VCaP (cell line): ENCODE data around the gene SOAT2.

Source experiments
- H3K27ac ChIP-seq: fragments of 450-650 bp; 2 replicates; pipeline ENCODE4 v1.5.1; 2017
- CTCF ChIP-seq: fragments of 450-650 bp; conservative IDR thresholded peaks from 2 replicates; pipeline ENCODE4 v1.5.1; 2017; ENCODE audit warnings: mild to moderate bottlenecking, moderate library complexity

The SOAT2 gene

GRCh38 chr12:53067993-53068770, 35.1 kb upstream of the SOAT2 start:
- H3K27ac ChIP-seq = no peak overlapping the region
- TF ChIP-seq CTCF = no peak

- no peak for TF ChIP-seq CTCF
- H3K27ac ChIP-seq = no peak overlapping the region
Measured at GRCh38 chr12:53068811-53069585, 34.3 kb upstream of the SOAT2 start.

GRCh38 chr12:53069621-53070410, 33.5 kb upstream of the SOAT2 start:
- H3K27ac ChIP-seq = no peak overlapping the region
- TF ChIP-seq CTCF = no peak

- no peak overlapping the region for H3K27ac ChIP-seq
- no peak for TF ChIP-seq CTCF
Measured at GRCh38 chr12:53070877-53071492, 32.3 kb upstream of the SOAT2 start.

- H3K27ac ChIP-seq = no peak overlapping the region
- no peak for TF ChIP-seq CTCF
Measured at GRCh38 chr12:53071591-53072551, 31.4 kb upstream of the SOAT2 start.

GRCh38 chr12:53073881-53074280, 29.4 kb upstream of the SOAT2 start:
- no peak for TF ChIP-seq CTCF
- peak overlapping the region; percentile 31; the same call in 1 of the 2 replicates for H3K27ac ChIP-seq
